HG03097 (cell line): ENCODE data around the gene MMP25.

Experiments used
- ATAC-seq: cut with Tn5 transposase; IDR thresholded peaks from one replicate; pipeline ENCODE4 v1.9.1; 2021; ENCODE audit not compliant: unreplicated experiment, low FRiP score

Gene MMP25

DNA sequence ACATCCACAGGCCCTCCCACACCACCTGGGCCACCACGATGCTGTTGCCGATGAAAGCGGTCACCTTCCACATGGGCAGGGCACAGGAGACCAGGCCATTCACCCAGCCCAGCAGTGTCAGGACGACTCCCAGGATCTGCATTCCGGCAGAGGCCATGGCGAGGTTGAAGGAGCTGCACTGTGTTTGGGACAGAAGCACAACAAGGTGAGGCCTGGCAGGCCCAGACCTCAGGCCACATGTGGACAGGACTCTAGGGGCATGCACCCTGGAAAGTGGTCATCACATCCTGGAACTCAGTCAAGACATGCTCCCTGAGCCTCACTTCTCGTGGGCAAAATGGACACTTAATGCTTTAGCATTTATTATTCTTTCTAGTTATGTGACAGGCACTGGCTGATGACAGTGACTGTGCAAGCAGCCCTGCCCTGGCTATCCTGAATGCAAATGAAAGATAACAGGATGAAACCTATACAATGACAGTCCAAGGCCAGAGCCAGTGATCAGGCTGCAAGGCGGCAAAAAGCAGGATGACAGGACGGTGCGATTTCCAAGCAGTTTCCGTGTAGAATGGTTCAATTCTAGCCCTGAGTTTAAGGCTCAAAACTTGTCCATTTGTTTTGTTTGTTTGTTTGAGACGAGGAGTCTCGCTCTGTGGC is 30.4 kb upstream of the MMP25 start:
- no peak for ATAC-seq

- no peak for ATAC-seq
These were observed 29.0 kb upstream of the MMP25 start for GRCh38 chr16:3017344-3017743.

DNA sequence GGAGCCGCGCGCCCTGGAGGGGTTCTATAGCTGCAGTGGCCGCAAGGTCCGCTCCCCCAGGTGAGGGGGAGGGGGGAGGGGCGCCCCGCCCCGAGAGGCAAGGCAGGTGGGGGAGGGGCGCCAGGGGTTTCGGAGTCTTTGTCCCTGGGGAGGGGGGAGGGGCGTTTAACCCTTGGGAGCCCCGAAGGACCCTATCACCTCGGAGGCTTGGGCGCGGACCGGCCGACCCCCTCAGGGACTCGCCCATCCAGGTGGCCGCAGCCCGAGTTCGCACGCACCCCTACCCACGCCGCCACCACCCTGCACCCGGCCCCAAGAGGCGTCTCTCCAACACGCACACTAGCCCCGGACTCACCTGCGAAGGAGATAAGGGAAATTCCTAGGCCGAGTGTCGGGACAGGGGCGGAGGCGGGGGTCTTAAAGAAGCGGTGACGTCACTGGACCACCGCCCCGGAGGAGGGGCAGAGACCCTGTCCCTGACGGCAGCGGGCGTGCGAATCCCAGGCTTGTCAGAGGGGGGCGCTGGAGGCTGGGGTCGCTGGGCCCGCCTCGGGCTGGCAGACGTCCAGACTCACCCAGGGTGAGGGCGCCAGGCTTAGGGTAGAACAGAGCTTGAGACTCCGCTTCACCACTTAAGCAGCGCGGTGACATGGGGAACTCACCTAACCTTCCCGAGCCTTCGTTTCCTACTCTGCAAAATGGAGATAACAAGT is 28.4 kb upstream of the MMP25 start, which contains the start of gene CLDN6:
Gene CLDN6 (minus strand): TSS at position 390 of the 713 bp plus-strand sequence. CDS start 2,162 bp downstream, outside the sequence.
- ATAC-seq = no peak

DNA sequence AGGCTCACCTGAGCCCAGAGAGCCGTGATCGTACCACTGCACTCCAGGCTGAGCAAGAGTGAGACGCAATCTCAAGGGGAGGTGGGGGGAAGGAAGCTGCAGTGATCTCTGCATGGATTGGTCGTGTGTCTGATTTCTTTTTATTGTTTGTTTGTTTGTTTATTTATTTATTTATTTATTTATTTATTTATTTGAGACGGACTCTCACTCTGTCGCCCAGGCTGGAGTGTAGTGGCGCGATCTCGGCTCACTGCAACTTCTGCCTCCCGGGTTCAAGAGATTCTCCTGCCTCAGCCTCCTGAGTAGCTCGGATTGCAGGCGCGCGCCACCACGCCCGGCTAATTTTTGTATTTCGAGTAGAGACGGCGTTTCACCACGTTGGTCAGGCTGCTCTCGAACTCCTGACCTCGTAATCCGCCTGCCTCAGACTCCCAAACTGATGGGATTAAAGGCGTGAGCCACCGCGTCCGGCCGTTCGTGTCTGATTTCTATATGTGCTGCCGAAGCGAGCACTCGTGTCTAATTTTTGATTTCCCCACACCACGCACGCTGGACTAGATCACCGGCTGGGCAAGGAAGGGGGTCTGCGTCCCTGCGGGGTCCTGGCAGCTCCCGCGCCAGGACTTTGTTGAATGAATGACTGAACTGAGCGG is 26.6 kb upstream of the MMP25 start:
- ATAC-seq = no peak

GRCh38 chr16:3020247-3020603 is 26.1 kb upstream of the MMP25 start, which contains the start of gene TNFRSF12A:
Gene TNFRSF12A, plus strand, starts transcription at chr16:3020368. Its CDS starts 30 bp downstream, at chr16:3020398.
- no peak for ATAC-seq

DNA sequence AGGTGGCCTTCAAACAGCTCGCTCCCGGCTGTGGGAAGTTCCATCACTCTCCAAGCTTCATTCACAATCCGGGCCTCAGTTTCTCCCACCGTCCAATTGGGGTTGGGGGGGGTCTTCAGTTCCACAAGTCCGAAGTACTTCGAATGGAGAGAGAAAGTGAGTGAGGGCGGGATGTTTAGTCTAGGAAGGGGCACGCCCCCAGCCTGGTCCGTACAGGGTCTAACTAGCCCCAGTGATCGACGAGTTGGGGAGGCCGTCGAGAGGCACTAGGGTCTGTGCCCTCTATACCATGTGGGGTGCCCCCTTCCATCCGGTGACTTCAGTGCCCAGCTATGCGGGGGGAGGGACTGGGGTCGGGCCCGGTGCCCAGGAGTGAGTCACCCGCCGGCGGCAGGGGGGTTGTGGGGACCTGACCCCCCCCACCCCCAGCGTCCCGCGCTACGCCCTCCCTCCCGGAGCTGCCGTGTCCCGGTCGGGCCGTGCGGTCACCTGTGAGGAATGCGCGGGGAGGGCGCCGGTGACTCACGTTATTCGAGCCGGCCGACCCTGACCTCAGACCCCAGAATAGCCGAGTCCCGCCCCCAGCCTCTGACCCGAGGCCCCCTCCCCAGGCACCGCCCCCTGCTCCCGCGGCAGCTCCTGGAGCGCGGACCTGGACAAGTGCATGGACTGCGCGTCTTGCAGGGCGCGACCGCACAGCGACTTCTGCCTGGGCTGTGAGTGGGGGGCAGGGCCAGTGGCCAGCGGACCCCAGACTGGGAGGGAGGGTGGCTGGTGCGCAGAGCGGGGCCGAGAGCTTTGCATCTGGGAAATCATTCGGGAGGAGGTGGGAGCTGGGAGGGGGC is 25.5 kb upstream of the MMP25 start:
- ATAC-seq = no peak

- ATAC-seq = no peak
These were observed 24.7 kb upstream of the MMP25 start for GRCh38 chr16:3021449-3022207.

GRCh38 chr16:3022208-3022683 is 24.1 kb upstream of the MMP25 start:
- no peak for ATAC-seq

DNA sequence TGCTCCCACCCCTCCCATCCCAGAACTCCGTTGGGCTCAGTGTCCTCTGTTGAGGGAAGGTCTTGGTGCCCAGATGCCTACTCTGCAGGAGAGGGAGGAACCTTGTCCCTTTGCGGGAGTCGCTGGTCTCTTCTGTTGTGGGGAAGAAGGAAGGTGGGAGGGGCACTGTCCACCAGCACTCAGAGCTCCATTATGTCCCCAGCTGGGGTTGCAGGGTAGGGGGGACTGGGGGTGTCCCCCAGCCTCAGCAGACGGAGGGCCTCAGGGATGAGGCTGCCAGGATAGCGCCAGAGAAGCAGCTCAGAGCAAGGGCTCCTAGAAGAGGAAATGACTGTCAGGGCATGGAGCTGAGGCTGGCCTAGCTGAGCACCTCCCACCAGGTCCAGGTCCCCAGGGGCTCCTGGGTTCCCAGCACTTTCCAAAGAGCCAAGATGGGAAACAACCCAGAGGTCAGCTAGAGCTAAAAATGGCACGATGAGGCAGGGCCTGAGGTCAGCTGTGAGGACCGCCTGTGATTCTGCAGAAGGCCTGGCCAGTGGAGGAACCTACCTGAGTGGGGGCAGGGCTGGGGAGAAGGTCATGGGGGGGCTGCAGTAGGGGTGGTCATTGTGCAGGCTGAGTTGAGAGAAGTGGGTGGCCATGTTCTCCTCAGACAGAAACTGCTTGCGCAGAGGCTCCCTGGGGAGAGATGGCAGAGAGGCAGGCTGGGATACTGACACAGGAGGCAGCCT is 23.5 kb upstream of the MMP25 start:
- no peak for ATAC-seq

DNA sequence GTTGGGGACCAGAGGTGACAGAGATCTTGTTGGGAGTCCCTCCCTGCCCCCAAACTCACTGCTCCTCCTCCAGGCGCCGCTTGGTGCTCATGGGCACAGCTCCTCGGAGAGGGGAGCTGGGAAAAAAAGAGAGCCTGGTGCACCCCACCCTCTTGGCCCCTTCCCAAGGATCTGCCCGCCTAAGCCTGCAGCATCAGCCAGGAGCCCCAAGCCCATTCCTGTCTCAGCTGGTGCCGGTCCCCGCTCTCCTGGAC is 23.0 kb upstream of the MMP25 start:
- ATAC-seq = no peak

- peak; percentile 63 for ATAC-seq
These were observed 22.5 kb upstream of the MMP25 start, which contains the start of the genes HCFC1R1 and THOC6 for GRCh38 chr16:3023669-3024478. Gene HCFC1R1, minus strand, starts transcription at chr16:3023942. Its CDS starts 1 bp downstream, at chr16:3023941. Gene THOC6, plus strand, starts transcription at chr16:3024035. Its CDS starts 292 bp downstream, at chr16:3024327.

- no peak for ATAC-seq
These were observed 21.0 kb upstream of the MMP25 start for GRCh38 chr16:3025032-3026002.

- ATAC-seq = no peak
These were observed 20.4 kb upstream of the MMP25 start for GRCh38 chr16:3026003-3026378.

DNA sequence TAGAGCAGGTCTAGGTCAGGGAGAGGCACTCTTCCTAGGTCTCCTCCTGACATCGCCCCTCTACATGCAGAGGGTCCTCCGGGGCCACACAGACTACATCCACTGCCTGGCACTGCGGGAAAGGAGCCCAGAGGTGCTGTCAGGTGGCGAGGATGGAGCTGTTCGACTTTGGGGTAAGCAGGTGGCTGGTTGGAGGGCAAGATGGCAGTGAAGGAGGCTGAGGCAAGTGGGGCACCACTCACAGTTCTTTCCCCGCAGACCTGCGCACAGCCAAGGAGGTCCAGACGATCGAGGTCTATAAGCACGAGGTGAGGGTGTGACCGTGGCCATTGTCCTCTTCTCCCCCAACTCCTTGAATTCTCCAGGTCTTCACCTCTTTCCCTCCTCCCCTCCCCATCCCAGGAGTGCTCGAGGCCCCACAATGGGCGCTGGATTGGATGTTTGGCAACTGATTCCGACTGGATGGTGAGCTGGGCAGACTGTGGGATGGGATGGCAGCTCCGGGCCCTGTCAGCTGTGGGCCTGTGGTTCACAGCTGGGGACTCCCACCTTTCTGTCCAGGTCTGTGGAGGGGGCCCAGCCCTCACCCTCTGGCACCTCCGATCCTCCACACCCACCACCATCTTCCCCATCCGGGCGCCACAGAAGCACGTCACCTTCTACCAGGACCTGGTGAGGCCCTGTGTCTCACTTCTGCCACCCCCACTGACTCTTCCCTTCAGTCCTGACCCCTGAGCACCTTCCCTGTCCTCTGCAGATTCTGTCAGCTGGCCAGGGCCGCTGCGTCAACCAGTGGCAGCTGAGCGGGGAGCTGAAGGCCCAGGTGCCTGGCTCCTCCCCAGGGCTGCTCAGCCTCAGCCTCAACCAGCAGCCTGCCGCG is 19.5 kb upstream of the MMP25 start:
- no peak for ATAC-seq

- no peak for ATAC-seq
These were observed 18.9 kb upstream of the MMP25 start for GRCh38 chr16:3027489-3027795.

- ATAC-seq = peak; percentile 29
These were observed 18.2 kb upstream of the MMP25 start for GRCh38 chr16:3027983-3028715.
